ENCODE measurements around the gene C16orf95. TPM values are rescaled to one million over a fixed set of nuclear protein-coding genes. Genes with fewer than 3 reads are reported as not detected.

C16orf95 gene
- polyA plus RNA-seq, 1 experiment, result 7.8 TPM

DNA sequence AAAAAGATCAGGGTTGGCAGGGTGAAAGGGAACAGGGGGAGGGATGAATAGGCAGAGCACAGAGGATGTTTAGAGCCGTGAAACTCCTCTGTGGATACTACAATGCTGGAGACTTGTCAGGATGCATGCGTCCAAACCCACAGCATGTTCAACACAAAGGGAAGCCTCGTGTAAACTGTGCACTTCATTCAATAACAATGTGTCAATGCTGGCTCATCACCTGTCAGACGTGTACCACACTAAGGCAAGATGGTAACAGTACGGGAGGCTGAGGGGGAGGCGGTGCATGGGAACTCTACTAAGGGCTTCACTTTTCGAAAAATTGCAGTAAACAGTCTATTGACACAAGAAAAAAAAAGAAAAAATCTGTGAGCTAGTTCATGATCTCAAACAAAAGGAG, 63.7 kb downstream of the C16orf95 start:
- Histone ChIP-seq H3K4me3 (ENCODE audit: low read depth, low read length) (no peak overlapping the region), H3K27me3 (ENCODE audit: control insufficient read depth, insufficient read depth, low read length) (no peaks in the 10 kb centered on the region), H3K36me3 (ENCODE audit: control insufficient read depth, insufficient read depth, low read length) (no peaks in the 10 kb centered on the region)
- ChIA-PET POLR2A (no interaction called here), CTCF (no interaction called here)
- DNase-seq (ENCODE audit: low read depth), result no peak
- TF ChIP-seq, protein P1, sequence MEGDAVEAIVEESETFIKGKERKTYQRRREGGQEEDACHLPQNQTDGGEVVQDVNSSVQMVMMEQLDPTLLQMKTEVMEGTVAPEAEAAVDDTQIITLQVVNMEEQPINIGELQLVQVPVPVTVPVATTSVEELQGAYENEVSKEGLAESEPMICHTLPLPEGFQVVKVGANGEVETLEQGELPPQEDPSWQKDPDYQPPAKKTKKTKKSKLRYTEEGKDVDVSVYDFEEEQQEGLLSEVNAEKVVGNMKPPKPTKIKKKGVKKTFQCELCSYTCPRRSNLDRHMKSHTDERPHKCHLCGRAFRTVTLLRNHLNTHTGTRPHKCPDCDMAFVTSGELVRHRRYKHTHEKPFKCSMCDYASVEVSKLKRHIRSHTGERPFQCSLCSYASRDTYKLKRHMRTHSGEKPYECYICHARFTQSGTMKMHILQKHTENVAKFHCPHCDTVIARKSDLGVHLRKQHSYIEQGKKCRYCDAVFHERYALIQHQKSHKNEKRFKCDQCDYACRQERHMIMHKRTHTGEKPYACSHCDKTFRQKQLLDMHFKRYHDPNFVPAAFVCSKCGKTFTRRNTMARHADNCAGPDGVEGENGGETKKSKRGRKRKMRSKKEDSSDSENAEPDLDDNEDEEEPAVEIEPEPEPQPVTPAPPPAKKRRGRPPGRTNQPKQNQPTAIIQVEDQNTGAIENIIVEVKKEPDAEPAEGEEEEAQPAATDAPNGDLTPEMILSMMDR (IDR thresholded peaks at IDR 0.05; ENCODE audit: insufficient read depth, low read depth, low read length), result no peak

Small RNA genes lying within 50 kb of the gene (small RNA-seq; reads per million reads assigned to genes)
- gene AC010531.2 (ENCODE audit: insufficient read length, low read depth, low replicate concordance), result not detected

Other genes with a start within 250 kb of the C16orf95 start
- 16.7 and 24.8 TPM in 2 replicates for gene FBXO31, start 66.4 kb upstream of the C16orf95 start, polyA plus RNA-seq (2011; rRNA removed)
- gene MAP1LC3B, start 74.9 kb upstream of the C16orf95 start, polyA plus RNA-seq (2011; rRNA removed), result 29.0 and 50.7 TPM in 2 replicates
- 2.4 and 2.7 TPM in 2 replicates for gene ZCCHC14, start 175.6 kb upstream of the C16orf95 start, polyA plus RNA-seq (2011; rRNA removed)